CD4-positive, alpha-beta T cell treated with Interferon gamma for 1 hour (primary cell): ENCODE measurements around the gene RBM12.
"Not testable (repeated sequence)": the region's sequence is repeated elsewhere in the genome, so short reads cannot be mapped to it uniquely, and the experiment has no call there.

Experiments
- DNase-seq: peaks from one replicate; pipeline ENCODE4 v3.0.0-alpha.2; 2020

Gene RBM12

GRCh38 chr20:35664466-35665206 is at the start of gene RBM12, which contains the start of gene CPNE1:
TSS of gene RBM12 (minus strand) at chr20:35664900. CDS start at chr20:35655322, 9,578 bp downstream.
TSS of gene CPNE1 (minus strand) at chr20:35664900. CDS start at chr20:35632923, 31,977 bp downstream.
- DNase-seq = peak; percentile 93

GRCh38 chr20:35714127-35714526 is 49.4 kb upstream of the RBM12 start:
- no peak for DNase-seq

GRCh38 chr20:35713120-35713519 is 48.4 kb upstream of the RBM12 start:
- not testable (repeated sequence) for DNase-seq

- no peak for DNase-seq
Measured at GRCh38 chr20:35711588-35712209, 47.0 kb upstream of the RBM12 start.

GRCh38 chr20:35710884-35711587 is 46.3 kb upstream of the RBM12 start:
- no peak for DNase-seq

- no peak for DNase-seq
Measured at GRCh38 chr20:35710039-35710438, 45.3 kb upstream of the RBM12 start.

- DNase-seq = no peak
Measured at GRCh38 chr20:35709259-35709658, 44.6 kb upstream of the RBM12 start.

GRCh38 chr20:35708502-35708901 is 43.8 kb upstream of the RBM12 start:
- DNase-seq = no peak

GRCh38 chr20:35706591-35707529 is 42.2 kb upstream of the RBM12 start:
- not testable (repeated sequence) for DNase-seq

- DNase-seq = not testable (repeated sequence)
Measured at GRCh38 chr20:35705894-35706293, 41.2 kb upstream of the RBM12 start.

- no peak for DNase-seq
Measured at GRCh38 chr20:35704514-35705261, 40.0 kb upstream of the RBM12 start.

- no peak for DNase-seq
Measured at GRCh38 chr20:35702824-35703695, 38.4 kb upstream of the RBM12 start.

- no peak for DNase-seq
Measured at GRCh38 chr20:35702051-35702823, 37.5 kb upstream of the RBM12 start.

GRCh38 chr20:35700625-35701148 is 36.0 kb upstream of the RBM12 start:
- no peak for DNase-seq

GRCh38 chr20:35699957-35700624 is 35.4 kb upstream of the RBM12 start:
- DNase-seq = no peak

GRCh38 chr20:35699127-35699956 is 34.6 kb upstream of the RBM12 start, which contains the start of the genes NFS1 and ROMO1:
TSS of gene NFS1 (minus strand) at chr20:35699352. CDS start at chr20:35699288, 64 bp downstream.
TSS of gene ROMO1 (plus strand) at chr20:35699405. CDS start at chr20:35699633, 228 bp downstream.
- peak; percentile 87 for DNase-seq

- no peak for DNase-seq
Measured at GRCh38 chr20:35698298-35699126, 33.8 kb upstream of the RBM12 start.
